NT2/D1 (cell line): ENCODE results near the gene HSDL1.
A peak's percentile ranks its signal among the peaks of the same experiment; 100 is the strongest.

ENCODE experiments used
- DNase-seq: peaks from one replicate; pipeline ENCODE4 v3.0.0-alpha.2; 2011; ENCODE audit warnings: low read depth, low spot score
- H3K27me3 ChIP-seq: 2 replicates; pipeline ENCODE4 v1.6.0; 2011; ENCODE audit warnings: mild to moderate bottlenecking; ENCODE audit not compliant: insufficient read length, insufficient read depth
- H3K36me3 ChIP-seq: 2 replicates; pipeline ENCODE4 v1.6.1; 2011; ENCODE audit warnings: mild to moderate bottlenecking, low read length, mixed read lengths; ENCODE audit not compliant: insufficient read depth, insufficient read length
- H3K4me1 ChIP-seq: 2 replicates; pipeline ENCODE4 v1.5.1; 2011; ENCODE audit not compliant: insufficient read depth, insufficient read length
- H3K4me3 ChIP-seq: 2 replicates; pipeline ENCODE4 v1.5.1; 2011; ENCODE audit warnings: low read depth; ENCODE audit not compliant: insufficient read length
- H3K9ac ChIP-seq: 2 replicates; pipeline ENCODE4 v1.6.0; 2011; ENCODE audit warnings: low read depth; ENCODE audit not compliant: insufficient read length
- H3K9me3 ChIP-seq: 2 replicates; pipeline ENCODE4 v1.5.1; 2011; ENCODE audit warnings: mild to moderate bottlenecking, low read length; ENCODE audit not compliant: insufficient read depth
- SUZ12 ChIP-seq: IDR thresholded peaks from 2 replicates; pipeline ENCODE4 v1.6.1; 2011; ENCODE audit not compliant: insufficient read length, insufficient read depth; ENCODE audit errors: extremely low read depth
- YY1 ChIP-seq: IDR thresholded peaks from 2 replicates; pipeline ENCODE4 v1.6.1; 2011; ENCODE audit not compliant: insufficient read length, insufficient read depth
- ZNF274 ChIP-seq: IDR thresholded peaks from 2 replicates; pipeline ENCODE4 v1.6.1; 2011; ENCODE audit warnings: mild to moderate bottlenecking, low read depth, low read length

Gene HSDL1

GRCh38 chr16:84169765-84170310, 24.9 kb upstream of the HSDL1 start:
- Histone ChIP-seq H3K4me3 (no peak overlapping the region), H3K9ac (no peak overlapping the region), H3K9me3 (no peaks in the 10 kb centered on the region), H3K4me1 (peaks cover 9% of the 10 kb centered on the region), H3K36me3 (no peaks in the 10 kb centered on the region), H3K27me3 (no peaks in the 10 kb centered on the region)
- TF ChIP-seq YY1 (no peak), ZNF274 (no peak), SUZ12 (no peak)
- no peak for DNase-seq

GRCh38 chr16:84166796-84167695, 22.1 kb upstream of the HSDL1 start:
- no peak for TF ChIP-seq YY1
- TF ChIP-seq ZNF274 = no peak
- TF ChIP-seq SUZ12 = no peak
- Histone ChIP-seq H3K9me3 (no peaks in the 10 kb centered on the region), H3K4me1 (peaks cover 9% of the 10 kb centered on the region), H3K9ac (no peak overlapping the region), H3K36me3 (no peaks in the 10 kb centered on the region), H3K27me3 (no peaks in the 10 kb centered on the region), H3K4me3 (no peak overlapping the region)
- no peak for DNase-seq

- no peak for TF ChIP-seq YY1
- no peak for TF ChIP-seq ZNF274
- no peak for TF ChIP-seq SUZ12
- H3K27me3 ChIP-seq = no peaks in the 10 kb centered on the region
- peaks cover 6% of the 10 kb centered on the region for H3K4me1 ChIP-seq
- DNase-seq = no peak
- no peak overlapping the region for H3K4me3 ChIP-seq
- no peaks in the 10 kb centered on the region for H3K9me3 ChIP-seq
- H3K9ac ChIP-seq = peak overlapping the region; percentile 47
- H3K36me3 ChIP-seq = no peaks in the 10 kb centered on the region
These were observed 20.8 kb upstream of the HSDL1 start for GRCh38 chr16:84165746-84166145.

GRCh38 chr16:84161801-84162200, 16.8 kb upstream of the HSDL1 start:
- DNase-seq = no peak
- no peaks in the 10 kb centered on the region for H3K9me3 ChIP-seq
- no peaks in the 10 kb centered on the region for H3K27me3 ChIP-seq
- H3K4me1 ChIP-seq = peaks cover 3% of the 10 kb centered on the region
- H3K36me3 ChIP-seq = no peaks in the 10 kb centered on the region
- TF ChIP-seq ZNF274 = no peak
- H3K4me3 ChIP-seq = no peak overlapping the region
- no peak overlapping the region for H3K9ac ChIP-seq

- Histone ChIP-seq H3K27me3 (no peaks in the 10 kb centered on the region), H3K9ac (no peak overlapping the region)
- TF ChIP-seq ZNF274 (no peak), SUZ12 (no peak), YY1 (no peak)
These were observed 16.1 kb upstream of the HSDL1 start for GRCh38 chr16:84161037-84161436.

GRCh38 chr16:84159800-84160199, 14.8 kb upstream of the HSDL1 start:
- H3K9me3 ChIP-seq = no peaks in the 10 kb centered on the region
- H3K27me3 ChIP-seq = no peaks in the 10 kb centered on the region
- H3K4me3 ChIP-seq = no peak overlapping the region
- TF ChIP-seq SUZ12 = no peak
- no peak for TF ChIP-seq ZNF274
- TF ChIP-seq YY1 = no peak
- DNase-seq = no peak
- H3K36me3 ChIP-seq = no peaks in the 10 kb centered on the region
- H3K9ac ChIP-seq = no peak overlapping the region
- H3K4me1 ChIP-seq = no peaks in the 10 kb centered on the region

More at GRCh38 chr16:84161037-84161436, 16.1 kb upstream of the HSDL1 start:
- no peaks in the 10 kb centered on the region for H3K9me3 ChIP-seq
- no peak overlapping the region for H3K4me3 ChIP-seq
- no peak for DNase-seq
- no peaks in the 10 kb centered on the region for H3K36me3 ChIP-seq
- peaks cover 3% of the 10 kb centered on the region for H3K4me1 ChIP-seq

GRCh38 chr16:84159007-84159406, 14.0 kb upstream of the HSDL1 start:
- no peaks in the 10 kb centered on the region for H3K36me3 ChIP-seq
- TF ChIP-seq ZNF274 (no peak), YY1 (no peak), SUZ12 (no peak)
- no peak for DNase-seq
- no peaks in the 10 kb centered on the region for H3K27me3 ChIP-seq
- peaks cover under 1% of the 10 kb centered on the region for H3K4me1 ChIP-seq
- H3K9me3 ChIP-seq = no peaks in the 10 kb centered on the region
- no peak overlapping the region for H3K9ac ChIP-seq
- no peak overlapping the region for H3K4me3 ChIP-seq
